ENCODE results near the gene MCF2L.

GRCh38 chr13:113139577-113139976 is 170.6 kb downstream of the MCF2L start:
- TF ChIP-seq, protein P1, sequence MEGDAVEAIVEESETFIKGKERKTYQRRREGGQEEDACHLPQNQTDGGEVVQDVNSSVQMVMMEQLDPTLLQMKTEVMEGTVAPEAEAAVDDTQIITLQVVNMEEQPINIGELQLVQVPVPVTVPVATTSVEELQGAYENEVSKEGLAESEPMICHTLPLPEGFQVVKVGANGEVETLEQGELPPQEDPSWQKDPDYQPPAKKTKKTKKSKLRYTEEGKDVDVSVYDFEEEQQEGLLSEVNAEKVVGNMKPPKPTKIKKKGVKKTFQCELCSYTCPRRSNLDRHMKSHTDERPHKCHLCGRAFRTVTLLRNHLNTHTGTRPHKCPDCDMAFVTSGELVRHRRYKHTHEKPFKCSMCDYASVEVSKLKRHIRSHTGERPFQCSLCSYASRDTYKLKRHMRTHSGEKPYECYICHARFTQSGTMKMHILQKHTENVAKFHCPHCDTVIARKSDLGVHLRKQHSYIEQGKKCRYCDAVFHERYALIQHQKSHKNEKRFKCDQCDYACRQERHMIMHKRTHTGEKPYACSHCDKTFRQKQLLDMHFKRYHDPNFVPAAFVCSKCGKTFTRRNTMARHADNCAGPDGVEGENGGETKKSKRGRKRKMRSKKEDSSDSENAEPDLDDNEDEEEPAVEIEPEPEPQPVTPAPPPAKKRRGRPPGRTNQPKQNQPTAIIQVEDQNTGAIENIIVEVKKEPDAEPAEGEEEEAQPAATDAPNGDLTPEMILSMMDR (IDR thresholded peaks at IDR 0.05), result no peak
- no peak for TF ChIP-seq POLR2A (IDR thresholded peaks at IDR 0.05)

All from body of pancreas (tissue), 4 donors.